GM18502 (cell line): ENCODE data around the gene LDB2.
"Not testable (repeated sequence)": the region's sequence is repeated elsewhere in the genome, so short reads cannot be mapped to it uniquely, and the experiment has no call there.

Experiments used
- ATAC-seq: cut with Tn5 transposase; IDR thresholded peaks from one replicate; pipeline ENCODE4 v1.9.1; 2021; ENCODE audit warnings: mild to moderate bottlenecking; ENCODE audit not compliant: unreplicated experiment, poor library complexity

Gene LDB2

GRCh38 chr4:16582036-16582435, 316.4 kb downstream of the LDB2 start:
- no peak for ATAC-seq

GRCh38 chr4:16581117-16581516, 317.3 kb downstream of the LDB2 start:
- ATAC-seq, result no peak

DNA sequence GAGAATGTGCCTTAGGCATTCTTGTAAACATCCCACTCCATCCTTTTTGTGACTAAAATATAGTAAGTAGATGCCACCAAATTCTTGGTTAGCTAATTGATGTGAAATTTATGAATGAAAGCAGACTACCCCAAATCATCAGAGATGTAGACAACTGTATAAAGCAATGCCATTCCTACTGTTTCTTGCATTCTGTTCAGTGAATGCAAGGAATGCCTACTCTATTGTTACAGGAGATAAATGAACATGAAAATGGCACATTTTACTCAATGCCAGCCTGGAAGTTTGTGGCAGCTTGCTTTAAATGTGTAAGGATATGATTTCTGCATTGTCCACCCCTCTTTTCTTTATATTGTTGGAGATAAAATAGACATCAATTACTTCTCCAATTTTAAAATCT, 317.9 kb downstream of the LDB2 start:
- ATAC-seq, result no peak

GRCh38 chr4:16579866-16580265, 318.6 kb downstream of the LDB2 start:
- no peak for ATAC-seq

GRCh38 chr4:16577177-16577576, 321.3 kb downstream of the LDB2 start:
- ATAC-seq, result no peak

DNA sequence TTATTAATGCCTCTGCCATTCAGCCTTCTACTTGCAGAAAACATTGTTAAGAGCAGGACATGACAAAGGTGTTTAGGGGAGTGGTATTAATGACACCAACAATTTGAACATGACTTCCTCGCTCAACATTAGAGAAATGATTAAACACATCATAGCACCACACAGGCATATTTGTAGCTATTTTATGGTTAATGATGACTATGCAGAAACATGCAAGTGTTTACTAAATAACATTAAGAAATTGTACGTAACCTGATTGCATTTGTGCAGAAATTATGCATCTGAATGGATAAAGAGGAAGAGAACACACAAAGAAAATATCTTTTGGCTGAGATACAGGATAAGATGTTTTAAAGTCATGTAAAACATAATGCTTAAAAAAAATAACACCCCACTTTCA, 323.5 kb downstream of the LDB2 start:
- no peak for ATAC-seq

DNA sequence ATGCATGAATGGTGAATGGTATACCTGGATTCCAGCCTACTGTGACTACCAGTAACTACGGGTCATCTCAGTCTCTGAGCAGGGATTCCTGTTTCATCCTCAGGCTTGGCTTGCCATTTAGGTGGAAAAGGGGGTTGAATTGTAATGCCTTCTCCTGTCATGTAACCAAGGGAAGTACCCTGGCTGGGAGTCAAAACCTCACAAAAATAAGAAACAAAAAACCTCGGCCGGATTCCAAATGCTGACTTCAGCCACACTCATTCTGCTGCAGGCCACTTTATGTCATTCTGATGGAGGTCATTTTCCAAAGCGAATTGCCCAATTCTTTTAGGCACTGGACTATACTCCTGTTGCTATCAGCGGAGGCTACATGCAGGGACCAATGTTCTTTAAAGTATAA, 324.7 kb downstream of the LDB2 start:
- ATAC-seq, result no peak

DNA sequence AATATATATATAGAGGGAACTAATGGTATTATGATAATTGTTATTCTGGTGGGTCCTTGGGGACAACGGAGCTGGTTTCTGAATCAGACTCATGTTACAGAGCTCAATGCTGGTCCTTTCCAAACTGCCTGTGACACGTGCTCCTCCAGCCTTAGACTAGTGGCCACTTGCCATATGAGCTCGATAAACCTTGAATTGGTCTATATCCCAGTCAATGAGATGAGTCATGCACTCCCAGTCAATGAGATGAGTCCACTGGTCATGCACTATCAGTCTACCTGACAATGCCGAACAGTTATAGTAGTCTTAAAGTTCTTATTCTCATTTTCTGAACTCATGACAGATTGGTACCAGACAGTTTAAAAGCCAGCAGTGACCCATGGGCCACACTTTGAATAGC, 325.2 kb downstream of the LDB2 start:
- ATAC-seq, result no peak

GRCh38 chr4:16572631-16573030, 325.8 kb downstream of the LDB2 start:
- ATAC-seq, result no peak

DNA sequence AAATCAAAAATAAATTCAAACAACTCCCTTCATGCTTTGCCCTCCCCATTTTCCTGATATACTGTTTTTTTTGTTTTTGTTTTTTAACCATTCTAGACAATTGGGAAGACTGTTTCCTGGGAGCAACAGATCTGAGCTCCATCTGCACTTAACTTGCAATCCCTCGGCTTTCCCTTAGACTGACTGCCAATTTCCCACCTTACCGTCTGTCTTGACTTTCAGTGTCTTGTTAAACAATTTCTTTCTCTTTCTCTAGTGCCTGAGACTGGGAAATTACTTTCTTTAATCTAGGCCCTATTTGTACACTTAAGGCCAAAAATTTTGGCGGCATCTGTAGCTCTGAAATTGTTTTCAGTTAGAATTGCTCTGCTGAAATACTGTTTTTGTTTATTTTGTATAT, 326.3 kb downstream of the LDB2 start:
- ATAC-seq, result no peak

DNA sequence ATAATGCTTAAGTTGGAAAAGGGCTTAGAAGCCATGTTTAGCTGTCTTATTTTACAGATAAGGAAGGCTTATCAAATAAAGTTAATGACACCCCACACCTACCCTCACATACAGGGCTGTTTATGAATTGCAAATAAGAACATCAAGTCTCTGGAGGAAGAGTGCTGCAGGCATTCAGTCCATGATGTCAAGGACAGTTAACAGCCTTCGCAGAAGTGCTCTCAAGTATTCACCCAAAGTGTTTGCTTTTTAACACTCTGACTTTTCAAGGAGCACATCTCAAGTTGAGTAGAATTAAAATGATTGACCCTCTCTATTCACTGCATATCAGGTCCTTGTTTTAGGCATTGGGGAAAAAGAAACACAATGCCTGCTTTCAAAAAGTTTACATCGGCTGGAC, 328.7 kb downstream of the LDB2 start:
- no peak for ATAC-seq

DNA sequence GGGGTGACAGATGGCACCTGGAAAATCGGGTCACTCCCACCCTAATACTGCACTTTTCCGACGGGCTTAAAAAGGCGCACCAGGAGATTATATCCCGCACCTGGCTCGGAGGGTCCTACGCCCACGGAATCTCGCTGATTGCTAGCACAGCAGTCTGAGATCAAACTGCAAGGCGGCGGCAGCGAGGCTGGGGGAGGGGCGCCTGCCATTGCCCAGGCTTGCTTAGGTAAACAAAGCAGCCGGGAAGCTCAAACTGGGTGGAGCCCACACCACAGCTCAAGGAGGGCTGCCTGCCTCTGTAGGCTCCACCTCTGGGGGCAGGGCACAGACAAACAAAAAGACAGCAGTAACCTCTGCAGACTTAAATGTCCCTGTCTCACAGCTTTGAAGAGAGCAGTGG, 341.1 kb downstream of the LDB2 start:
- not testable (repeated sequence) for ATAC-seq

GRCh38 chr4:16555156-16555555, 343.3 kb downstream of the LDB2 start:
- no peak for ATAC-seq

DNA sequence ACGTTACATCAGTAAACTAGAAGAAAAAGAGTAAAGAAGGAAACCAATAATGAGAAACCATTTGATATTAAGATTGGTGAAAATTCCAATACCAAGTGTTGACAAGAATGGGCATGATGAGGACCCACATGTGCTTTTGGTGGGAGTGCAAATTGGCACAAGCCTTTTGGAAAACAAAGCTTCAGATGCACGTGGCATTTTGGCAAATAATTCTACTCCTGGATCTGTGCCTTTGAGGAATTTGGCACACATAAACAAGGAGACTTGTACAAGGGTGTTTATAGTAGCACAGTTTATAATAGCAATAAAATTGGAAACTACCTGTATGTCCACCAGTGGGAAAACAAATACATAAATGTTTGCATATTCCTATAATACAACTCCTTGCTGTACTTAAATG, 347.9 kb downstream of the LDB2 start:
- ATAC-seq, result no peak

DNA sequence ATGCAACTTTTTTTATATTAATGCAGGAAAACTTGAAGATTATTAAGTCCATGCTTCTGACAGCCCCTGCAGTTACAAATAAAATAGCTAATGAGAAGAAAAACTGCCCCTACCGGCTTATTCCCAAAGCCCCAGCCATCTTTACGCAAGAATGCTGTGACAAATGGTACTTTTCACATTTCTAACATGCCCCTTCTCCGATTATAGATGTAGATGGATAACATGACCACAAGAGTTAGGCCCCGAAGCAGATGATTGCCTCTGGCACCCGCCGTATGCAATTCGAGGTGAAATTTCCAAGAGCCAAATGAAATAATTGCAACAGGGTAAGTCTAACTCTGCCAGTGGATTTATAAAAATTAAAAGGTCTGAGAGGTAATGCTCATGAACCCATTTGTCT, 352.8 kb downstream of the LDB2 start:
- no peak for ATAC-seq

GRCh38 chr4:16544869-16545268, 353.6 kb downstream of the LDB2 start:
- no peak for ATAC-seq

- ATAC-seq, result no peak
Measured at GRCh38 chr4:16544251-16544721, 354.2 kb downstream of the LDB2 start.

- ATAC-seq, result no peak
Measured at GRCh38 chr4:16537926-16538325, 360.5 kb downstream of the LDB2 start.

DNA sequence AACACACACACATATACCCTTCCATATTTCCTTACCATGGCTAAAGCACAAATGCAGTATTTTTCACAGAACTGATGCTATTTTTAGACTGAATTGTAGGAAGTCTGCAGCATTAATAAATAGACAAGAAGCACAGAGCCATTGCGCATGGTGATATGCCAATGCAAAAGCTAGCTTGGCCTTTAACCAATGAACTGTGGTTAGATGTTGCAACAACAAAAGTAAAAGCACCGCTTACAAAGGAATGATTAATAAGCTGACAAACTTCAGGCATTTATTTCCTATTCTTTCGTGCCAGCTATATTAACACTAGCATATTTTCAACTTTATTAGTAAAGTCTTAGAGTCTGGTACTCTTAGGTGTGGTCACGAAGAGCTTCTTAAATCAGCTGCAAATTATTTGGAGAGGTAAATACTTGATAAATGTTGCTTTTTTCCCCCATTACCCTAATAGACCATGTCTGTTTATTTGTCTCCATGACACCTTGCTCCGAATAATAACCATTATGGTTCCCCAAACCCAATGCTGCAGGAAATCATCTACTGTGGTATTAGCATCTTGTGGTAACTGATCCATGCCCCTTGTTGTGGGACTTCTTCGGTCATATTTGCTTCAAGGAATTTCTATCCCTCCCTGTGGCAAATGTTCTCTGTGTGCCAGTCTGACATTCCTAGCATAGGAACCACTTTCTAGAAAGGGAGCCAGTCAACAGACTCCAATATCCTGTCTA, 366.0 kb downstream of the LDB2 start:
- ATAC-seq, result no peak

GRCh38 chr4:16530688-16531635, 367.5 kb downstream of the LDB2 start:
- ATAC-seq, result no peak

DNA sequence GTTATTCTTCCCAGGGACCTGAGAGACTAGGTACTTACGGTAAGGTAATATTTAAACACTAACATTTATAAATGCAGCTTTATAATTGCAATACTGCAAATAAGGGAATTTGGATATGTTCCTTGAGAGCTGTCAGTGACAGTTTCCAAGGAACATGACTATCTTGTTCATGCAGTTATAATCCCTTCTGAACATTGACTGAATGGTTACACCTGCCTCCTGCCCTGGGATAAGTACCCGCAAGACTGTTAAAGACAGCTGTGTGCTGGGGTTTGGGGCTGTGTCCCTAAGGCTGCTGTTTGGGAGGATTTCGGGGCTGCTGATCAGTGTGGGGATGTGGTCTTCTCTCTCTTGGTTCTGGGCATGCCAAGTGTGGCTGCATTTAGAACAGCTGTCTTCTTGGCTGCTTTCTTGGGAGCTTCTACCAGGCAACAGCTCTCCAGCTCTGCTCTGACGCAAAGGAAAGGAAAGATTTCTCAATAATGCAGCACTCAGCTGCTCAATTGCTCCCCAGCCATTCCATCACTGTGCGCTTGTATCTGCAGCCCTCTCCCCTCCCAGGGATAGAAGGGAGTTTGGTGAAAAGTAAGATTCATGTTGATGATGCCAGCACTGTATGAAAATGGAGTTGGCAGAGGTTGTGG, 373.4 kb downstream of the LDB2 start:
- ATAC-seq, result no peak
